ENCODE results near the gene CDH8. TPM values are rescaled to one million over a fixed set of nuclear protein-coding genes. Genes with fewer than 3 reads are reported as not detected.

Gene CDH8
- total and polyA plus RNA-seq, 4 donors, result 0.09 TPM; not detected in 3

GRCh38 chr16:61770301-61770700 is 265.9 kb downstream of the CDH8 start (continued):
- no peak for TF ChIP-seq RAD21 (IDR thresholded peaks at IDR 0.05)
- no peak for TF ChIP-seq FOXA2 (IDR thresholded peaks at IDR 0.05)
- no peak for TF ChIP-seq GABPA (IDR thresholded peaks at IDR 0.05 in 1 of 2, conservative IDR thresholded peaks at IDR 0.05 in 1 of 2)
- no peak for TF ChIP-seq FOXA1 (IDR thresholded peaks at IDR 0.05)
- TF ChIP-seq YY1 (IDR thresholded peaks at IDR 0.05), result no peak
- no peak for TF ChIP-seq RXRA (IDR thresholded peaks at IDR 0.05)
- no peak for TF ChIP-seq EGR1 (IDR thresholded peaks at IDR 0.05; ENCODE audit: low read depth in 2 of 2)
- no peak for TF ChIP-seq HNF4A (conservative IDR thresholded peaks at IDR 0.05)
- no peak for TF ChIP-seq ZBTB33 (IDR thresholded peaks at IDR 0.05)

- Histone ChIP-seq H3K27ac (ENCODE audit: low read depth in 1 of 2, low read length in 2 of 2) (no peak overlapping the region), H3K36me3 (ENCODE audit: control insufficient read depth in 4 of 4, insufficient read depth in 3 of 4, low read depth in 1 of 4, low read length in 3 of 4) (no peaks in the 10 kb centered on the region), H3K9me3 (ENCODE audit: control insufficient read depth in 4 of 4, low read length in 3 of 4) (no peaks in the 10 kb centered on the region), H3K9ac (ENCODE audit: low read depth in 1 of 2, low read length in 2 of 2) (no peak overlapping the region), H3K27me3 (ENCODE audit: control insufficient read depth in 4 of 4, insufficient read depth in 4 of 4, low read length in 3 of 4) (peaks cover 0 to 2% (median 0%) of the 10 kb centered on the region in 4 donors), H3K4me1 (ENCODE audit: control insufficient read depth in 4 of 4, insufficient read depth in 4 of 4, low read length in 3 of 4) (no peaks in the 10 kb centered on the region), H3K4me3 (ENCODE audit: low read depth in 1 of 3, low read length in 3 of 3) (no peak overlapping the region)
- TF ChIP-seq ZBTB33 (IDR thresholded peaks at IDR 0.05) (no peak), FOXA1 (IDR thresholded peaks at IDR 0.05) (no peak), HNF4G (IDR thresholded peaks at IDR 0.05) (no peak), JUND (IDR thresholded peaks at IDR 0.05) (no peak), EGR1 (IDR thresholded peaks at IDR 0.05; ENCODE audit: low read depth in 2 of 2) (no peak), ATF3 (IDR thresholded peaks at IDR 0.05) (no peak), SP1 (IDR thresholded peaks at IDR 0.05) (no peak), REST (IDR thresholded peaks at IDR 0.05) (no peak), FOXA2 (IDR thresholded peaks at IDR 0.05) (no peak), RAD21 (IDR thresholded peaks at IDR 0.05) (no peak), CTCF (IDR thresholded peaks at IDR 0.05; ENCODE audit: low read depth, low read length, missing input control) (no peak), GABPA (IDR thresholded peaks at IDR 0.05 in 1 of 2, conservative IDR thresholded peaks at IDR 0.05 in 1 of 2) (no peak), HNF4A (conservative IDR thresholded peaks at IDR 0.05) (no peak), RXRA (IDR thresholded peaks at IDR 0.05) (no peak), TAF1 (conservative IDR thresholded peaks at IDR 0.05) (no peak), YY1 (IDR thresholded peaks at IDR 0.05) (no peak), NR2F2 (IDR thresholded peaks at IDR 0.05) (no peak), MAX (IDR thresholded peaks at IDR 0.05) (no peak)
- DNase-seq (ENCODE audit: low spot score), result no peak
- 52% methylated on average over 2 of the region's 2 CpGs for WGBS
Observed at GRCh38 chr16:61763991-61764390, 272.2 kb downstream of the CDH8 start.
